Keratinocyte (primary cell): ENCODE results near the gene KIAA0930. TPM values are rescaled to one million over a fixed set of nuclear protein-coding genes. Genes with fewer than 3 reads are reported as not detected.

Experiments
- DNase-seq: peaks from one replicate; pipeline ENCODE4 v3.0.0-alpha.2; 2011; ENCODE audit warnings: low read depth, missing footprints, low spot score
- FAIRE-seq: peaks from 2 replicates; lab custom pipeline; 2011; peaks lifted over from hg19 to GRCh38; lab: Jason Lieb, UNC
- H2AFZ ChIP-seq: 2 replicates; pipeline ENCODE4 v1.6.0; 2012; ENCODE audit warnings: low read length, control low read depth, inconsistent platforms; ENCODE audit not compliant: control insufficient read depth
- H3K27ac ChIP-seq: 2 replicates; pipeline ENCODE4 v1.5.1; 2011; ENCODE audit warnings: low read length; ENCODE audit not compliant: control insufficient read depth, insufficient read depth
- H3K27me3 ChIP-seq: 3 replicates; pipeline ENCODE4 v1.6.0; 2011; ENCODE audit warnings: low read length; ENCODE audit not compliant: control insufficient read depth, insufficient read depth; ENCODE audit errors: extremely low read depth
- H3K36me3 ChIP-seq, 2 experiments: 2 replicates in 1 of 2; 3 replicates in 1 of 2; pipeline ENCODE4 v1.5.1; 2011; ENCODE audit warnings: low read length in 2 of 2, mild to moderate bottlenecking in 1 of 2; ENCODE audit not compliant: control insufficient read depth in 2 of 2, insufficient read depth in 2 of 2; ENCODE audit errors: extremely low read depth in 1 of 2
- H3K4me1 ChIP-seq: 3 replicates; pipeline ENCODE4 v1.5.1; 2011; ENCODE audit warnings: low read length; ENCODE audit not compliant: control insufficient read depth, insufficient read depth; ENCODE audit errors: extremely low read depth
- H3K4me2 ChIP-seq: 3 replicates; pipeline ENCODE4 v1.6.0; 2011; ENCODE audit warnings: low read depth, low read length; ENCODE audit not compliant: control insufficient read depth, insufficient read depth; ENCODE audit errors: extremely low read depth
- H3K4me3 ChIP-seq, 3 experiments: fragments of 200-600 bp in 1 of 3; sonication (generic) in 1 of 3; 2 replicates in 2 of 3; 3 replicates in 1 of 3; pipeline ENCODE4 v1.5.1; 2011 to 2016; ENCODE audit warnings: low read length in 3 of 3, mild to moderate bottlenecking in 3 of 3, control low read depth in 2 of 3, inconsistent platforms in 1 of 3, low read depth in 1 of 3, mixed read lengths in 1 of 3, mixed run types in 1 of 3, moderate library complexity in 1 of 3; ENCODE audit not compliant: control insufficient read depth in 2 of 3, insufficient read depth in 2 of 3; ENCODE audit errors: extremely low read depth in 1 of 3
- H3K79me2 ChIP-seq: 2 replicates; pipeline ENCODE4 v1.6.0; 2012; ENCODE audit warnings: low read length; ENCODE audit not compliant: control insufficient read depth, insufficient read depth
- H3K9ac ChIP-seq: 3 replicates; pipeline ENCODE4 v1.6.0; 2011; ENCODE audit warnings: low read length; ENCODE audit not compliant: control insufficient read depth, insufficient read depth; ENCODE audit errors: extremely low read depth
- H3K9me1 ChIP-seq: 3 replicates; pipeline ENCODE4 v1.6.0; 2011; ENCODE audit warnings: low read length; ENCODE audit not compliant: control insufficient read depth, insufficient read depth; ENCODE audit errors: extremely low read depth
- H3K9me3 ChIP-seq: 2 replicates; pipeline ENCODE4 v1.5.1; 2012; ENCODE audit warnings: low read depth, low read length; ENCODE audit not compliant: control insufficient read depth
- H4K20me1 ChIP-seq: 3 replicates; pipeline ENCODE4 v1.6.0; 2011; ENCODE audit warnings: low read length; ENCODE audit not compliant: control insufficient read depth, insufficient read depth; ENCODE audit errors: extremely low read depth
- CTCF ChIP-seq, 3 experiments: IDR thresholded peaks in 1 of 3; conservative IDR thresholded peaks in 1 of 3; optimal IDR thresholded peaks in 1 of 3; 2 replicates in 2 of 3; 3 replicates in 1 of 3; pipeline versions ENCODE3 to v1.5.1; 2011; ENCODE audit warnings: low read length in 3 of 3, mild to moderate bottlenecking in 3 of 3, moderate library complexity in 2 of 3, control low read depth in 1 of 3, inconsistent platforms in 1 of 3; ENCODE audit not compliant: insufficient read depth in 2 of 3; ENCODE audit errors: extremely low read depth in 1 of 3
- EZH2 ChIP-seq: IDR thresholded peaks from one replicate; pipeline ENCODE4 v1.6.1; 2012; ENCODE audit warnings: inconsistent platforms, mild to moderate bottlenecking, low read length, moderate library complexity
- dilution Hi-C: fragments of 300-500 bp; cut with MboI; formaldehyde crosslinking; loops from one replicate; pipeline ENCODE4 v1.7.0; 2020; ENCODE audit warnings: low sequenced_read_pairs; ENCODE audit not compliant: extremely low pct_ligation_motif_present
- polyA plus RNA-seq, 5 experiments: library from polyadenylated mRNA; depleted of rRNA in 3 of 5; stranded (reverse) in 3 of 5; stranded (forward) in 1 of 5; unstranded in 1 of 5; fragments of >200 nt; gene quantifications; 1 replicate in 1 of 5; 2 replicates in 3 of 5; 3 replicates in 1 of 5; pipeline versions ENCODE4 v1.2.1 to v1.2.3, GENCODE V29; 2011 to 2012; ENCODE audit warnings: missing spikeins in 2 of 5, low read depth in 1 of 5, low replicate concordance in 1 of 5

The KIAA0930 gene
- polyA plus RNA-seq, 1 donor (not counting 4 experiments of a cell fraction or from before 2014, with no cell fraction given) = 115 TPM

GRCh38 chr22:45268958-45269844, 28.5 kb upstream of the KIAA0930 start:
- FAIRE-seq (no peak), DNase-seq (no peak)
- H3K36me3 ChIP-seq = no peaks in the 10 kb centered on the region
- H2AFZ ChIP-seq = peak overlapping the region; percentile 97
- H3K27ac ChIP-seq = no peak overlapping the region
- H3K4me2 ChIP-seq = peak overlapping the region; percentile 90
- peak; percentile 66 to 92 (median 71) for TF ChIP-seq CTCF (optimal IDR thresholded peaks at IDR 0.05 in 1 of 3, IDR thresholded peaks at IDR 0.05 in 1 of 3, conservative IDR thresholded peaks at IDR 0.05 in 1 of 3; ENCODE audit: extremely low read depth in 1 of 3, insufficient read depth in 2 of 3, low read length in 3 of 3)
- TF ChIP-seq EZH2 = no peak
- H3K9me3 ChIP-seq = no peaks in the 10 kb centered on the region
- dilution Hi-C loops = no loop called here
- H3K4me3 ChIP-seq = peak overlapping the region; percentile 49 to 61 (median 52)
- H4K20me1 ChIP-seq = no peaks in the 10 kb centered on the region
- H3K9ac ChIP-seq = peak overlapping the region; percentile 64
- no peaks in the 10 kb centered on the region for H3K79me2 ChIP-seq
- peaks cover 6% of the 10 kb centered on the region for H3K27me3 ChIP-seq
- H3K4me1 ChIP-seq = peaks cover 10% of the 10 kb centered on the region
- H3K9me1 ChIP-seq = no peaks in the 10 kb centered on the region

GRCh38 chr22:45268167-45268957, 27.7 kb upstream of the KIAA0930 start:
- Histone ChIP-seq H3K9me1 (no peaks in the 10 kb centered on the region), H3K4me2 (peak overlapping the region; percentile 90), H3K36me3 (no peaks in the 10 kb centered on the region), H3K9me3 (no peaks in the 10 kb centered on the region), H3K27me3 (peaks cover 9% of the 10 kb centered on the region), H3K79me2 (no peaks in the 10 kb centered on the region), H3K27ac (no peak overlapping the region), H3K4me3 (peak overlapping the region; percentile 49 to 61 (median 52)), H3K9ac (peak overlapping the region; percentile 64), H3K4me1 (peaks cover 18% of the 10 kb centered on the region), H2AFZ (peak overlapping the region; percentile 97), H4K20me1 (no peaks in the 10 kb centered on the region)
- DNase-seq (no peak), FAIRE-seq (no peak)
- dilution Hi-C loops = no loop called here
- TF ChIP-seq EZH2 = no peak
- TF ChIP-seq CTCF (optimal IDR thresholded peaks at IDR 0.05 in 1 of 3, IDR thresholded peaks at IDR 0.05 in 1 of 3, conservative IDR thresholded peaks at IDR 0.05 in 1 of 3; ENCODE audit: extremely low read depth in 1 of 3, insufficient read depth in 2 of 3, low read length in 3 of 3) = no peak
